GM06990 (cell line): Measurements from ENCODE around the gene DHRS1.

Experiments
- DNase-seq: peaks from one replicate; pipeline ENCODE4 v3.0.0-alpha.2; 2011; ENCODE audit not compliant: insufficient read length; ENCODE audit errors: extremely low read depth
- H3K27me3 ChIP-seq: replicated peaks from 2 replicates; pipeline ENCODE4 v1.6.0; 2011; ENCODE audit warnings: low read length; ENCODE audit not compliant: control insufficient read depth, insufficient read depth
- H3K36me3 ChIP-seq: 2 replicates; pipeline ENCODE4 v1.5.1; 2011; ENCODE audit warnings: low read length; ENCODE audit not compliant: control insufficient read depth, insufficient read depth
- H3K4me3 ChIP-seq: replicated peaks from 2 replicates; pipeline ENCODE4 v1.5.1; 2011; ENCODE audit warnings: low read depth, mild to moderate bottlenecking, control low read depth, low read length
- CTCF ChIP-seq: IDR thresholded peaks from 2 replicates; pipeline ENCODE4 v1.5.1; 2011; ENCODE audit warnings: low read length, control low read depth, mild to moderate bottlenecking, inconsistent platforms; ENCODE audit not compliant: insufficient read depth, poor library complexity, severe bottlenecking

The DHRS1 gene

GRCh38 chr14:24293525-24293924, 6.1 kb downstream of the DHRS1 start:
- Histone ChIP-seq H3K36me3 (peaks cover 24% of the 10 kb centered on the region), H3K27me3 (no peaks in the 10 kb centered on the region), H3K4me3 (no peak overlapping the region)
- no peak for TF ChIP-seq CTCF
- DNase-seq = no peak

GRCh38 chr14:24292118-24292807, 7.3 kb downstream of the DHRS1 start:
- no peak for DNase-seq
- no peaks in the 10 kb centered on the region for H3K27me3 ChIP-seq
- no peak overlapping the region for H3K4me3 ChIP-seq
- H3K36me3 ChIP-seq = peaks cover 24% of the 10 kb centered on the region
- no peak for TF ChIP-seq CTCF

- H3K36me3 ChIP-seq = peaks cover 24% of the 10 kb centered on the region
- no peak overlapping the region for H3K4me3 ChIP-seq
- DNase-seq = no peak
- no peak for TF ChIP-seq CTCF
- H3K27me3 ChIP-seq = no peaks in the 10 kb centered on the region
Observed at GRCh38 chr14:24291446-24292117, 8.0 kb downstream of the DHRS1 start.

- no peak for DNase-seq
- Histone ChIP-seq H3K36me3 (peaks cover 22% of the 10 kb centered on the region), H3K27me3 (no peaks in the 10 kb centered on the region), H3K4me3 (no peak overlapping the region)
- TF ChIP-seq CTCF = no peak
Observed at GRCh38 chr14:24290746-24291145, 8.8 kb downstream of the DHRS1 start.

GRCh38 chr14:24289649-24290280, 9.8 kb downstream of the DHRS1 start:
- Histone ChIP-seq H3K36me3 (peaks cover 22% of the 10 kb centered on the region), H3K27me3 (no peaks in the 10 kb centered on the region), H3K4me3 (no peak overlapping the region)
- TF ChIP-seq CTCF = no peak
- DNase-seq = no peak
